COLO668 (cell line): ENCODE results near the gene MYOM3.
"Not testable (repeated sequence)": the region's sequence is repeated elsewhere in the genome, so short reads cannot be mapped to it uniquely, and the experiment has no call there.

Source experiments
- DNase-seq: peaks from one replicate; lab custom pipeline; 2025; ENCODE audit not compliant: unreplicated experiment; lab: John Stamatoyannopoulos, UW

Gene MYOM3

GRCh38 chr1:24077278-24077978 lies 34.5 kb downstream of the MYOM3 start:
- no peak for DNase-seq

- DNase-seq: no peak
Measured at GRCh38 chr1:24075946-24076345, 36.0 kb downstream of the MYOM3 start.

- DNase-seq: no peak
Measured at GRCh38 chr1:24075590-24075854, 36.4 kb downstream of the MYOM3 start.

- peak; percentile 22 for DNase-seq
Measured at GRCh38 chr1:24074817-24075589, 36.9 kb downstream of the MYOM3 start.

- no peak for DNase-seq
Measured at GRCh38 chr1:24074196-24074595, 37.7 kb downstream of the MYOM3 start.

GRCh38 chr1:24071941-24072340 lies 40.0 kb downstream of the MYOM3 start:
- DNase-seq: no peak

GRCh38 chr1:24070821-24071393 lies 41.0 kb downstream of the MYOM3 start:
- DNase-seq: peak; percentile 87

- no peak for DNase-seq
Measured at GRCh38 chr1:24069817-24070216, 42.1 kb downstream of the MYOM3 start.

GRCh38 chr1:24067978-24068377 lies 44.0 kb downstream of the MYOM3 start:
- DNase-seq: no peak

GRCh38 chr1:24065304-24065703 lies 46.6 kb downstream of the MYOM3 start:
- no peak for DNase-seq

- DNase-seq: no peak
Measured at GRCh38 chr1:24062221-24062620, 49.7 kb downstream of the MYOM3 start.

GRCh38 chr1:24060482-24060881 lies 51.5 kb downstream of the MYOM3 start:
- DNase-seq: no peak

GRCh38 chr1:24058671-24059455 lies 53.1 kb downstream of the MYOM3 start:
- no peak for DNase-seq

- no peak for DNase-seq
Measured at GRCh38 chr1:24057171-24057570, 54.8 kb downstream of the MYOM3 start.

- DNase-seq: no peak
Measured at GRCh38 chr1:24055681-24056080, 56.3 kb downstream of the MYOM3 start.

- no peak for DNase-seq
Measured at GRCh38 chr1:24052220-24052619, 59.7 kb downstream of the MYOM3 start.

- DNase-seq: no peak
Measured at GRCh38 chr1:24051206-24051945, 60.6 kb downstream of the MYOM3 start.

- DNase-seq: no peak
Measured at GRCh38 chr1:24049733-24050132, 62.2 kb downstream of the MYOM3 start.

GRCh38 chr1:24048894-24049293 lies 63.0 kb downstream of the MYOM3 start:
- not testable (repeated sequence) for DNase-seq

- peak; percentile 33 for DNase-seq
Measured at GRCh38 chr1:24048205-24048869, 63.6 kb downstream of the MYOM3 start.
